ENCODE measurements around the gene GRPEL1. TPM values are rescaled to one million over a fixed set of nuclear protein-coding genes. Genes with fewer than 3 reads are reported as not detected.
A peak's percentile ranks its signal among the peaks of the same experiment; 100 is the strongest.

Gene GRPEL1
- total RNA-seq, 1 experiment from 2014 or later = 40.7 TPM

DNA sequence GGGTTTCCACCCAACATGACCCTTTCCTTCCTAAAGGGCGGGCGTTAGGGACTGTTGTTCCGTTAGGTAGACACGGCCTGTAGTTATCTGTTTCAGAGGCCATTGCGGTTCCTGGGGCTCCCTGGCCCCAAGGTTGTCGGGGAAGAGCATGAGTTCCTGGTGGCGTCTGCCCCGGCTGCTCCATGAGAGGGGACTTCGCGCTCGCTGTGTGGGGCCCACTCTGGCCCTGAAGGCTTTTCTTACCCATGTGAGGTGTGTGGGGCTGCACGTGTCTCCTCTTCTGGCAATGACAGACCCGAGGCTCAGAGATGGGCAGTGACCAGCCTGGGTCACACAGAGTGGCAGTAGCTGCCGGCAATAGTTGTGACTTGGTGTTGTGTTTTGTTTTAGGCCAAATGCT, 15.6 kb downstream of the GRPEL1 start:
- no peaks in the 10 kb centered on the region for H3K9me3 Mint-ChIP-seq
- no peak overlapping the region for H3K4me2 ChIP-seq (ENCODE audit: insufficient read depth, insufficient read length, low read length)
- no peaks in the 10 kb centered on the region for H3K27me3 Mint-ChIP-seq (ENCODE audit: low read depth)
- H3K4me1 Mint-ChIP-seq = peaks cover 12 to 18% of the 10 kb centered on the region in 2 experiments
- WGBS (ENCODE audit: extremely low coverage, insufficient read length, low lambda C conversion rate) = no CpG with 5 or more reads among the region's 14 CpGs
- H3K27ac Mint-ChIP-seq = peak overlapping the region in 2 of 3 experiments; percentile 49 to 65; a peak in 2 of 7 replicates
- H3K9ac ChIP-seq (ENCODE audit: extremely low read depth, insufficient read length, low read length) = no peak overlapping the region
- no peaks in the 10 kb centered on the region for H3K27me3 ChIP-seq (ENCODE audit: insufficient read depth, low read length)
- no peak overlapping the region for H2BK20ac ChIP-seq (ENCODE audit: low read depth, low read length, poor library complexity, severe bottlenecking)
- DNase-seq = no peak
- H3K79me2 ChIP-seq (ENCODE audit: insufficient read depth, low read length) = peaks cover 5% of the 10 kb centered on the region
- H4K8ac ChIP-seq (replicated peaks; ENCODE audit: insufficient read length, low read depth, low read length) = no peak overlapping the region
- no peak overlapping the region for H2BK120ac ChIP-seq (ENCODE audit: low read depth, low read length, poor library complexity, severe bottlenecking)
- H3K23me2 ChIP-seq (ENCODE audit: insufficient read length, low read depth, low read length, poor library complexity, severe bottlenecking) = no peaks in the 10 kb centered on the region
- H3K79me1 ChIP-seq (ENCODE audit: insufficient read depth, low read depth, low read length, poor library complexity, severe bottlenecking) = no peaks in the 10 kb centered on the region
- H3K56ac ChIP-seq (ENCODE audit: insufficient read length, low read depth, low read length) = no peak overlapping the region
- H3K4me3 Mint-ChIP-seq = no peak overlapping the region
- no peak overlapping the region for H2AFZ ChIP-seq (ENCODE audit: low read length)
- no peak overlapping the region for H3K14ac ChIP-seq (ENCODE audit: insufficient read depth, low read length)
- H4K91ac ChIP-seq (ENCODE audit: insufficient read length, low read depth, low read length) = no peak overlapping the region
- no peaks in the 10 kb centered on the region for H3K4me1 ChIP-seq (ENCODE audit: insufficient read depth, low read length)
- H3K23ac ChIP-seq (ENCODE audit: insufficient read length, low read depth, low read length) = no peak overlapping the region
- H3K36me3 Mint-ChIP-seq (ENCODE audit: insufficient read depth in 1 of 3, low read depth in 3 of 3) = peaks cover 4 to 23% (median 15%) of the 10 kb centered on the region in 3 experiments; a peak in 6 of 7 replicates
- no peaks in the 10 kb centered on the region for H4K20me1 ChIP-seq (ENCODE audit: control insufficient read depth, insufficient read depth, insufficient read length)
- H3T11ph ChIP-seq (ENCODE audit: low read length) = no peak overlapping the region
- no peak overlapping the region for H2AK5ac ChIP-seq (ENCODE audit: insufficient read length, low read length)
- no peak overlapping the region for H3K18ac ChIP-seq (ENCODE audit: insufficient read length, low read depth, low read length)
- no peaks in the 10 kb centered on the region for H3K9me3 ChIP-seq (ENCODE audit: control insufficient read depth, low read depth, low read length)
- no peak overlapping the region for H3K27ac ChIP-seq (ENCODE audit: insufficient read length, low read depth, low read length)
- TF ChIP-seq, protein P1, sequence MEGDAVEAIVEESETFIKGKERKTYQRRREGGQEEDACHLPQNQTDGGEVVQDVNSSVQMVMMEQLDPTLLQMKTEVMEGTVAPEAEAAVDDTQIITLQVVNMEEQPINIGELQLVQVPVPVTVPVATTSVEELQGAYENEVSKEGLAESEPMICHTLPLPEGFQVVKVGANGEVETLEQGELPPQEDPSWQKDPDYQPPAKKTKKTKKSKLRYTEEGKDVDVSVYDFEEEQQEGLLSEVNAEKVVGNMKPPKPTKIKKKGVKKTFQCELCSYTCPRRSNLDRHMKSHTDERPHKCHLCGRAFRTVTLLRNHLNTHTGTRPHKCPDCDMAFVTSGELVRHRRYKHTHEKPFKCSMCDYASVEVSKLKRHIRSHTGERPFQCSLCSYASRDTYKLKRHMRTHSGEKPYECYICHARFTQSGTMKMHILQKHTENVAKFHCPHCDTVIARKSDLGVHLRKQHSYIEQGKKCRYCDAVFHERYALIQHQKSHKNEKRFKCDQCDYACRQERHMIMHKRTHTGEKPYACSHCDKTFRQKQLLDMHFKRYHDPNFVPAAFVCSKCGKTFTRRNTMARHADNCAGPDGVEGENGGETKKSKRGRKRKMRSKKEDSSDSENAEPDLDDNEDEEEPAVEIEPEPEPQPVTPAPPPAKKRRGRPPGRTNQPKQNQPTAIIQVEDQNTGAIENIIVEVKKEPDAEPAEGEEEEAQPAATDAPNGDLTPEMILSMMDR (conservative IDR thresholded peaks at IDR 0.05) = no peak
- no peak overlapping the region for H3K4ac ChIP-seq (ENCODE audit: low read depth, low read length)
- H2BK5ac ChIP-seq (ENCODE audit: insufficient read length, low read length) = no peak overlapping the region
- no peak overlapping the region for H4K5ac ChIP-seq (ENCODE audit: insufficient read length, low read depth, low read length)
- H2BK12ac ChIP-seq (ENCODE audit: insufficient read length, low read depth, low read length) = no peak overlapping the region
- H2BK15ac ChIP-seq (ENCODE audit: low read depth, low read length) = no peak overlapping the region

All from H9 (cell line).